D721Med (cell line): ENCODE data around the gene APCDD1.
A peak's percentile ranks its signal among the peaks of the same experiment; 100 is the strongest.

ENCODE experiments used
- DNase-seq: peaks from one replicate; pipeline ENCODE4 v3.0.0; 2011; ENCODE audit warnings: low spot score; ENCODE audit not compliant: insufficient read length
- FAIRE-seq: peaks from 2 replicates; lab custom pipeline; 2011; peaks lifted over from hg19 to GRCh38; lab: Jason Lieb, UNC
- CTCF ChIP-seq: IDR thresholded peaks from 2 replicates; pipeline ENCODE4 v1.5.1; 2012; ENCODE audit warnings: mild to moderate bottlenecking, control low read depth; ENCODE audit not compliant: insufficient read depth; ENCODE audit errors: missing control alignments

APCDD1 gene

GRCh38 chr18:10412933-10413332 lies 41.5 kb upstream of the APCDD1 start:
- TF ChIP-seq CTCF, result no peak
- FAIRE-seq (no peak), DNase-seq (no peak)

GRCh38 chr18:10413722-10414121 lies 40.7 kb upstream of the APCDD1 start:
- FAIRE-seq (no peak), DNase-seq (no peak)
- no peak for TF ChIP-seq CTCF

- DNase-seq (no peak), FAIRE-seq (no peak)
- no peak for TF ChIP-seq CTCF
These were observed 40.1 kb upstream of the APCDD1 start for GRCh38 chr18:10414293-10414842.

- no peak for FAIRE-seq
- no peak for TF ChIP-seq CTCF
- no peak for DNase-seq
These were observed 38.4 kb upstream of the APCDD1 start for GRCh38 chr18:10416065-10416464.

GRCh38 chr18:10417191-10417590 lies 37.2 kb upstream of the APCDD1 start:
- DNase-seq (no peak), FAIRE-seq (no peak)
- TF ChIP-seq CTCF, result no peak

- FAIRE-seq (no peak), DNase-seq (no peak)
- TF ChIP-seq CTCF, result no peak
These were observed 36.8 kb upstream of the APCDD1 start for GRCh38 chr18:10417664-10418063.

GRCh38 chr18:10418836-10419235 lies 35.6 kb upstream of the APCDD1 start:
- FAIRE-seq (peak; percentile 69), DNase-seq (no peak)
- no peak for TF ChIP-seq CTCF
